Right hindlimb (tissue), 1 donor: Measurements from ENCODE around the gene ZNF469.
A peak's percentile ranks its signal among the peaks of the same experiment; 100 is the strongest.
"Not testable (repeated sequence)": the region's sequence is repeated elsewhere in the genome, so short reads cannot be mapped to it uniquely, and the experiment has no call there.

Experiments used
- DNase-seq: peaks from one replicate; pipeline ENCODE4 v3.0.0-alpha.2; 2018

ZNF469 gene

GRCh38 chr16:88393034-88393433 lies 10.3 kb downstream of the ZNF469 start:
- peak; percentile 68 for DNase-seq

DNA sequence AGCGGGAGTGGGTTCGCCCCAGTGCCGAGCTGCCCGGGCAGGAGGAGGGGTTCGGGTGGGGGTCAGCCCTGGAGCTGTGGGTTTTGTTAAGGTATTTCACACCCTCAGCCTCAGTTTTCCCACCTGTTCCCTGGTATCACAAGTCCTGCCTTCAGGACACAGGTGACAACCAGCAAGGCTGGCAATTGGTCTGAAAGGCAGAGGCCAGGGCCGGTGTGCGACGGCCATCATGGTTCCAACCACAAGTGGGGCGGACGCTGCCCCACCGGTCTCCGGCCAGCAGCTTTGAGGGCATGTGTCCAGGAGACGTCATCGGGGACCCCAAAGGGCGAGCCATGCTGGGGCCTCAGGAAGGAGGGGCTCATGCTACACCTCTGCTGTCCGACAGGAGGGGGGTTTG lies 10.8 kb downstream of the ZNF469 start:
- no peak for DNase-seq

DNA sequence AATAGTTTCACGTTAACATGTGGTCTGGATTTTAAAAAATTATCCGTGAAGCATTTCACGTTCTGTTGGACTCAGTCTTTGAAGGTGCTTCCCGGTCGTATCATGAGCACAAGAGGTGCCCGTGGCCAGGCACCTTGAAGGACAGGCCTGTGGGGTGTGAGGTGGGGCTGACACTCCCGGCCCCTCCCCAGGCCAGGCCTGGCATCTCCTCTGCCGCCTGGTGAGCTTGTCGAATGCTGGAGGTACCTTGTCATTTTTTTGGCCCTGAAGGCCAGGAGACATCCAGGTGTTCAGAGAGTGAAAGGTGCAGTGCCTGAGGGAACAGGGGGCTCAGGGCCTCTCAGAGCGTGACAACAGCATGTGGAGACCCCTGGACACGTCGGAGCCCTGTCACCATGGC lies 11.7 kb downstream of the ZNF469 start:
- DNase-seq, result no peak

DNA sequence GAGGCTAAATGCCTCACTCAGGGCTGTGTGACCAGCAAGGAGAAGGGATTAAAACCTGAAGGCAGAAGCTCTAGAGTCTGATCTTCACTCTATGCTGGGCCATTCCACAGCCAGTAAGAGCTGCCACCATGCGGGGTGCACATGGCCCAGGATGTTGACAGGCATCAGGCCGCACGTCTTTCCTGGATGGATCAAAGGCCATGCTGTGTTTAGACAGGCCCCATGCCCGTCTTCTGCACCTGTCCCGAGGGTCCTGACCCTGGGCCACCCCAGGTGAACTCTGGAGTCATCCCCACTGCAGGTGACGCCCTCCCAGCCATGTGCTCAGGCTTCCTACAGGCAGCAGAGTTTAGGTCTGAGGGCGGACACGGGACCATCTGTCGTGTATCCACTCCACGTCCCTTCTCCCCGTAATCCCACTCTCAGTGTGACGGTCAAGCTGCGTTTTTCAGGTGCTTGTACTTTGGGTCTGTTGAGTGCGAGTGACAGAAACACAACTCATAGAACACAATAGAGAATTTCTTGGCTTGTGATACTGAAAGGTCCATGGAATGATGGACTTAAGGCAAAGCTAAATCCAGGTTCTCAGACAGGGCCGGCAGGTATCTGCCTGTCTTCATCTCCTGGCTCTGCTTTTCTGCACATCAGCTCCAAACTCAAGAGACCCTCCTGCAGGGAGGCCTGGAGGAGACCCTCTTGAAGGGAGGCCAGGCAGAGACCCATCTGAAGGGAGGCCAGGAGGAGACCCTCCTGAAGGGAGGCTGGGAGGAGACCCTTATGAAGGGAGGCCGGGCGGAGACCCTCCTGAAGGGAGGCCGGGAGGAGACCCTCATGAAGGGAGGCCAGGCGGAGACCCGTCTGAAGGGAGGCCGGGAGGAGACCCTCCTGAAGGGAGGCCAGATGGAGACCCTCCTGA lies 13.2 kb downstream of the ZNF469 start:
- no peak for DNase-seq

DNA sequence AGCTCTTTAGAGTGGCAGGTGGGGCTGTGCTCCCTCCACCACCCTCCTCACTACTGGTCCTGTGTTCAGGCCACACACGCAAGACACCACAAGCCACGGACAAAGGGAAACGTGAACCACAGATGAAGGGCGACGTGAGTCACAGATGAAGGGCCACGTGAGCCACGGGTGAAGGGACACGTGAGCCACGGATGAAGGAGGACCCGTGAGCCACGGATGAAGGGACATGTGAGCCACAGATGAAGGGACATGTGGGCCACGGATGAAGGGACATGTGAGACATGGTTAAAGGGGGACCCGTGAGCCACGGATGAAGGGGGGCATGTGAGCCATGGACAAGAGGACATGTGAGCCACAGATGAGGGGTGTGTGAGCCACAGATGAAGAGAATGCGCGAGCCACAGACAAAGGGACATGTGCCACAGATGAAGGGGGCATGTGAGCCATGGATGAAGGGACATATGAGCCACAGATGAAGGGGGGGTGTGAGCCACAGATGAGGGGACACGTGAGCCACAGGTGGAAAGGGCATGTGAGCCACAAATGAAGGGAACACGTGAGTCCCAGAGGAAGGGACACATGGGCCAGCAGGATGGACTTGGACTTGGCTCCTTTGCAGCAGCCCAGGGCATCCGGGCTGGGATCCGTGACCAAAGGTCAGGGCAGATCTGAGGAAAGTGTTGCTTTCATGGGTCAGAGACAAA lies 15.6 kb downstream of the ZNF469 start:
- no peak for DNase-seq

DNA sequence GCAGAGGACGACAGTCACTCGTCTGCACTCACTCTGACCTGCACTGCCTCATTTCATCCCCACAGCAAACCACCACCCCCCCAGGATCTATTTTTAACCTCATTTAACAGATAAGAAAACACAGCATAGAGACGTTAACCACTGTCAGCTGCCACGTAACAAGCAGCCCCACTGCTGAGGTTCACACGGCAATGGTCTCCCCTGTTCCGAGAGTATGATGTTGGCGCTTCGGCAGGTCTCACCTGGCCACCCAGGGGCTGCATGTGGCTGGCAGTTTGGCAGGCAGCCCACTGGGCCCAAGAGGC lies 16.1 kb downstream of the ZNF469 start:
- DNase-seq, result no peak

- DNase-seq, result no peak
Observed at GRCh38 chr16:88400186-88400585, 17.4 kb downstream of the ZNF469 start.

- no peak for DNase-seq
Observed at GRCh38 chr16:88401604-88402246, 19.0 kb downstream of the ZNF469 start.

DNA sequence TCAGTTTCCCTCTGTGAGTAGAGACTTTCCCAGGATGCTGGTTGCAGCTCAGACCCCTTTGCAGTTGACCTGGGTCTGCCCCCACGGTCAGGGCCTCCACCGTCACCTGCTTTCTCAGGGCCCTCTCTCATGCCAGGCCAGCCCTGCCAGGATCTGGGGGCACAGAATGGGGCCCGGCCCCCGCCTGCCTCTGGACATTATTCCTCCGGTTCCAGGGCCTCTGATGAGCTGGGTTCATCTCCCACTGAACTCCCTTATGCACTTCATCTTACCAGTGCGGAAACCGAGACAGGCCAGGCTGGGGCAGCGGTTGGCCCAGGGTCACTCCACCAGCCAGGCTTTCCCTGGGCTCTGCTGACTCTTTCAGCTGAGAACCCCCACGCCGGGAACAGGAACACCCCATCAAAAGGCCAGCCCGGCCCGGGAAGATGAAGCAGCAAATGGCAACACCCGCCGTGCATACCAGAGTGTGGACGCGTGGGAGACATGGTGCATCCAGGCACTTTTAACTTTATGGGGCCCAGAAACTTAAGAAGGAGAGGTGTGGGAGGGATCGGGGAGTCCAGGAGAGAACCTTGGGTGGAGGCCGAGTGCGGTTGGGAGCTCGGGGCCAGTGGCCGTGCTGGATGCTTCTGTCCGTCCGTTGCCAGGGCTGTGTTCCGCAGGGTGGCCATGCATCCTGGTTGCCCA lies 19.9 kb downstream of the ZNF469 start:
- DNase-seq, result no peak

DNA sequence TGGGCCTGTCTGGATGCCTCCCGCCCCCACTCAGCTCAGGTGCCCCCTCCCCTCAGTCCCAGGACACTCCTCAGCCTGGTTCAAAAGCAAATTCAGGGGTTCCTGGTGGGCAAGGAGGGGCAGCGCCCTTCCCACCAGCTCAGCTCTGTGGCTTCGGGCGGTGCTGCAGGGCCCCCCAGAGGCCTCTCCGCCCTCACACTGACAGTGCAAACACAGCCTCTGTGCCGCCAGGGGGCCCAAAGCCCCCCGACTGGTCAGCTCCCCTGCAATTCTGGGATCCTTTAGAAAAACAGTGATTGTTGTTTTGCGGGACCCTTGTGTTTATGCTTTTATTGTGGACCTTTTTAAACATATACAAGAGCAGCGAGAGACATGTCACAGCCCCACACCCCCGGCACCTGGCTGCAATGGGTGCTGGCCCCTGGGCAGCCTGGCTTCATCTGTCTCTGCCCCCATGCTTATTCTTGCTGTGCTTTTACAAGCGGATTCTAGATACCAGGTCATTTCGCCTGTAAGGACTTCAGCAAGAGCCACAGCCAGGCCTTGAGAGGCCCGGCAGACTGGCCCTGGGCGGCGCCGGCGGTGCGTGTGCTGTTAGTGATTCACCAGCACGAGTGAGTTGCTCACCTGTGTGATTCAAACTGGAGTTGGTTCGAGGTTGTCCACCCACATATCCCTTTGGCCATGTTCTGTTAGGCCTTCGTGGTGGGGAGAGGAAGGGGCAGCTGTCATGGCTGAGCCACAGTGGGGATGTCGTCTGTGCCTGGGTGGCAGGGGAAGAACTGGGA lies 21.2 kb downstream of the ZNF469 start:
- no peak for DNase-seq

DNA sequence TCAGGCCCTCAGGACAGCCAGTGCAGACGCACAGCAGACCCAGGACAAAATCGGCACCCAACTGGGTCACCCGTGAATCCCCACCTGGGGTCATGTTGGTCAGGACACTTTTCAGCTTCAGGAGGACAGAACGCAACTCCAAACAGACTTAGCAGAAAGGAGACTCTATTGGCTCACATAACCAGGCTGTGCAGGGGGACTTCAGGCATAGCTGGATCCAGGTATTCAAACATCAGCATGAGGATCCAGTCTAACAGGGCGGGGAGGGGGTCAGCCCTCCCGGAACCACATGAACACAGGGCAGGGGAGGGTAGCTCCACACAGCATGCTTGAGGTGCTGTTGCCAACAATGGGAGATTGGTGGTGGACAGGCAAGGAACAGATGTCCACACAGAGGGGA lies 22.0 kb downstream of the ZNF469 start:
- no peak for DNase-seq

DNA sequence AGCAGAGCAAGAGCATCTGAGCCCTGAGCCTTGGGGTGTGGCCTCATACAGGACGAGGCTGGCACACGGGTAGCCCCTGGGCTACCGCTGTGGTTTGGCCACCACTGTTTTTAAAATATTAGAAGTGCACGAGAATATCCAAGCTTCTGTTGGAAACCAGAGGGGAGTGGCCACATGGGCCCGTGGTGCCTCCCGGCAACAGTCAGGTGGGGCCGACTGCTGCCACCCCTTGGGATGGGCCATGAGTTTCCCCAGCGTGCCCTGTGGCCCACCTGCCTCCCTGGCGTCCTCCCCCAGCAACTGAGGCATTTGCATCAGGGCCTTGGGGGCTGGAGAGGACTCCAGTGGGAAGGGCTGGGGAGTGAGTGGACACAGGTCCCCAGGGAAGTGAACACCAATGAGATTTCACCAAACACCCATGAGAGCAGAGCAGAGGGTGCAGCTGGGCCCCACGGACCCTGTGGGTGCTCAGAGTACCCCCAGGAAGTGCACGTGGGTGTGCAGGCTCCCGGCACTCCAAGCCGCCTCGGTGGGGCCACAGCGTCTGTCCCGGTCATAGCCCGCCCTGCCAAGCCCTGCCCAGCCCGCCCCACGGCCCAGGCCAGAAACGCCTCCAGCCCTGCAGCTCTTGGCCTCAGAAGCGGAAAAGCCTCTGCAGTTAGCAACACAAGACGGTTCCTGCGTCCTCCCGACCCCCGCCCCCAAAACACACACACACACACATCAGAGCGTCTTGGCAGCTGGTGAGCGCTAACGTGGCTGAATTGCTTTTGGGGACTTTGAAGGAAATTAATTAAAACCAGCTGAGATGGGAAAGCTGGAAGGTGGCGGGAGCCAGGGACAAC lies 22.7 kb downstream of the ZNF469 start:
- peak; percentile 95 for DNase-seq

DNA sequence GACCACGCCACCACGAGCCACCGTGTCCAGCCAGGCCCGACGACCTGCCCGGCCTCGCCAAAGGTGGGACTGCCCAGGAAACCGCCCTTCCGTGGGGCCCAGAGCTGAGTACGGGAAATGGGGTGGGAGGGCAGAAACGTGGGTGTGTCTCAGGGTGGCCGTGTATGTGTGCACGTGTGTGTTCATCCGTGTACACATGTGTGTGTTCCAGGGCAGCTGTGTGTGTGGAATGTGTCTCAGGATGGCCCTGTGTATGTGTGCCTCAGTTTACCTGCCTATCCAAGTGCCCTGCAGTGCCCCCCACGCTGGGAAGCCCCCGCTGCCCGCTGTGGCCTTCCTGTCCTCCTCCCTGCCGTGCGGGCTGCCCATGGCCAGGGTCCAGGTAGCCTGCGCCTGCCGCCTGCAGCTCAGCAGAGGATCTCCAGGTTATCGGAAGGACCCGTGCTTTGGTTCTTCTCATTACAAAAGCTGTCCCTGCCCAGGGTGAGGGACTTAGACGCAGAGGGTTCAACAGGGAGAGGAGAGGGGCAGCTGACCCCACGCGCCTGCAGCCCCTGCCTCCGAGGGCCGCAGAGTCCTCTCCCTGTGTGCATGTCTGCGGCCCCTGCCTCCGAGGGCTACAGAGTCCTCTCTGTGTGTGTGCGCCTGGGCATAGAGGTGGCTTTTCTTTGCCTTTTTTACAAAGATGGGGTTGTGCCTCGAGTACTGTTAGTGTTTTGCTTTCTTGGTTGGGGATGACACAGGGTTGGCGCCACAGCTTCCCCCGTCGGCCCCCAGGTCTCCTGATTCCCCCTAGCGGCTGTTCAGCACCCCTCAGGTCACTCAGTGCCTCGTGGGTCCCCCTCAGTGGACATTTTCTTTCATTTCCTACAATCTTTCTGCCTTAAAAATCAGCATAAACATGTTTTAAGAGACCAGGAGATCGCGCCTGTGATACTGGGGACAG lies 23.6 kb downstream of the ZNF469 start:
- peak; percentile 73 for DNase-seq

DNA sequence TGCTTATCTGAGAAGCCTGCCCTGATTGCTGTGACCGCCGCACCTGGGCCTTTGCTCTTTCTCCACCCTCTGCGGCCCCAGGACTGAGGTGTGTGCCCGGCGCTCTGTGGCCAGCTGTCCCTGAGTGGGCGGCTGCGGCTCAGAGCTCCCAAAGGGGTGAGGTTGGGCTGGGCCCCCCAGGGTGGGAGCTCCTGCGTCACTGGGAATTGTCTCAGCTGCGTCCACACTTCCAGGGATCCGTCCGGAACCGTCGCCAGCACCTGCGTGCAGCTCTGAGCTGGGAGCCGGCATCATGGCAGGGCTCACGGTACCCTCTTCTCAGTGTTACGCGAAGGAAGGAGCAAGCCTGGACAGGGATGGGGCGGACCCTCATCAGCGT lies 24.3 kb downstream of the ZNF469 start:
- no peak for DNase-seq

DNA sequence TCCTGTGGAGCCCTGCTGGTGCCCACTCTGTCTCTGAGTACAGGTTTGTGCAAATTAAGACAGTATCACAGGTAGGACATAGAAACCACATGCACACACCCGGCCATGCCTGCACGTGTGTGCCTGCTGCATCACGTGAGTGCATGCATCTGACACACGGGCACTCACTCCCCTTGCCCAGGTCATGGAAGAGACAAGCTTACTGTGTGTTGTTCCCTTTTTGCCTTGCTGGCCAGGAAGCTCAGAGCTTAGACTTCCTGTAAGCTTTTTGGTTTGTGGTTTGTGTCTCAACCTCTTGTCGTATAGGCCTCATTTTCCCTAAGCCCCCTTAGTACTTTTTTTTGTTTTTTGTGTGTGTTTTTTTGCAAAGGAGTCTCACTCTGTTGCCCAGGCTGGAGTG lies 25.0 kb downstream of the ZNF469 start:
- no peak for DNase-seq

DNA sequence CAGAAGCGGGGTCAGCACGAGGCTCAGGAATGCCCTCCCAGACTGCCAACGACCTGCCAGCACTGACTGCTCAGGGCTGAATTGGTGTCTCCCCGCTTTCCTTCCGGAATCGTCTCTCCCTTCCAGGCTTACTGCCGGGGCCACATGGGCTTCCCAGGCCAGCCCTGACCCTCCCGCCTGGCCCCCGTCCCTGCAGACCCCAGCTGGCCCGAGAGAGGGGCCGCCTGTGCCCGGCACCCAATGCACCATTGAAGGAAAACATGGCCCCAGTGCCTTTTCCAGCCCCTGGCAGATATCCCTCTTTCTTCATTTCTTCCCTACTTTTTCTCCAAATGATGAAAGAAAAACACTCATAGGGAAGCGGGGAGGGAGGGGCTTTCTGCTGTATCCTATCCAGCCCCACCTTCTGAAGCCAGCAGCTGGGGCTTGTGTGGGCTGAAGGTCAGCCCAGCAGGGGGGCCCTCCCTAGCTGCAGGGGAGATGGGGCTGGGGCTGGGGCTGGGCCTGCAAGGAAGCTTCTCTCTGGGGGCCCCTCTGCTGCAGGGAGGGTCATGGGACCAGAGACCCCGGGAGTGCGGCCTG lies 25.9 kb downstream of the ZNF469 start:
- no peak for DNase-seq

- no peak for DNase-seq
Observed at GRCh38 chr16:88409296-88410065, 26.7 kb downstream of the ZNF469 start.

- DNase-seq, result not testable (repeated sequence)
Observed at GRCh38 chr16:88410297-88410968, 27.7 kb downstream of the ZNF469 start.
